Neural cell (in vitro differentiated cells): ENCODE results near the gene LCOR. TPM values are rescaled to one million over a fixed set of nuclear protein-coding genes. Genes with fewer than 3 reads are reported as not detected.

ENCODE experiments used
- H2AFZ ChIP-seq: fragments of 200-600, 300-800 bp; sonication (generic), shearing (Covaris generic); 2 replicates; pipeline ENCODE4 v1.6.0; 2014; ENCODE audit warnings: low read depth, mild to moderate bottlenecking, antibody characterized with exemption, low read length, moderate library complexity
- H3F3A ChIP-seq: fragments of 200-600 bp; shearing (Covaris generic); 2 replicates; pipeline ENCODE4 v1.6.1; 2016; ENCODE audit warnings: mild to moderate bottlenecking, moderate library complexity, mixed read lengths, antibody characterized with exemption, low read length; ENCODE audit not compliant: insufficient read depth, poor library complexity, severe bottlenecking
- H3K27ac ChIP-seq: fragments of 200-600, 300-800 bp; sonication (generic), shearing (Covaris generic); 2 replicates; pipeline ENCODE4 v1.5.1; 2014; ENCODE audit warnings: mild to moderate bottlenecking, low read length, moderate library complexity
- H3K27me3 ChIP-seq: fragments of 300-800, 200-600 bp; sonication (generic), shearing (Covaris generic); 2 replicates; pipeline ENCODE4 v1.6.0; 2014; ENCODE audit warnings: mild to moderate bottlenecking, low read depth, low read length, moderate library complexity; ENCODE audit not compliant: insufficient read depth
- H3K36me3 ChIP-seq: fragments of 300-800, 200-600 bp; sonication (generic), shearing (Covaris generic); 2 replicates; pipeline ENCODE4 v1.5.1; 2014; ENCODE audit warnings: mild to moderate bottlenecking, antibody characterized with exemption, low read length, moderate library complexity; ENCODE audit not compliant: insufficient read depth
- H3K4me2 ChIP-seq: fragments of 300-800, 200-600 bp; sonication (generic), shearing (Covaris generic); 2 replicates; pipeline ENCODE4 v1.6.0; 2014; ENCODE audit warnings: mild to moderate bottlenecking, low read length
- H3K4me3 ChIP-seq: fragments of 300-800, 200-600 bp; sonication (generic), shearing (Covaris generic); 2 replicates; pipeline ENCODE4 v1.5.1; 2014; ENCODE audit warnings: mild to moderate bottlenecking, low read length, moderate library complexity
- H3K79me2 ChIP-seq: fragments of 200-600 bp; shearing (Covaris generic); replicated peaks from 2 replicates; pipeline ENCODE4 v1.6.0; 2014; ENCODE audit warnings: mild to moderate bottlenecking, low read length, moderate library complexity; ENCODE audit not compliant: insufficient read depth
- H3K9ac ChIP-seq: fragments of 300-800, 200-600 bp; sonication (generic), shearing (Covaris generic); 2 replicates; pipeline ENCODE4 v1.6.1; 2016; ENCODE audit warnings: mild to moderate bottlenecking, low read length, mixed read lengths
- H3K9me2 ChIP-seq: fragments of 200-600 bp; shearing (Covaris generic); 2 replicates; pipeline ENCODE4 v1.6.1; 2016; ENCODE audit warnings: mild to moderate bottlenecking, low read length, mixed read lengths; ENCODE audit not compliant: insufficient read depth
- H3K9me3 ChIP-seq: fragments of 200-600, 300-800 bp; sonication (generic), shearing (Covaris generic); 2 replicates; pipeline ENCODE4 v1.6.1; 2016; ENCODE audit warnings: mild to moderate bottlenecking, mixed run types, low read length, moderate library complexity, mixed read lengths
- H4K20me1 ChIP-seq: fragments of 200-600 bp; shearing (Covaris generic); 2 replicates; pipeline ENCODE4 v1.6.1; 2016; ENCODE audit warnings: mild to moderate bottlenecking, mixed run types; ENCODE audit not compliant: insufficient read depth
- SMC3 ChIP-seq: fragments of 450-650 bp; conservative IDR thresholded peaks from 2 replicates; pipeline ENCODE4 v1.6.1; 2014; ENCODE audit warnings: antibody characterized with exemption, mild to moderate bottlenecking, moderate library complexity; ENCODE audit not compliant: poor library complexity
- polyA plus RNA-seq: library from polyadenylated mRNA; depleted of rRNA; stranded (reverse); fragments of >200 nt; gene quantifications from 2 replicates; pipeline ENCODE4 v1.2.3, GENCODE V29; 2014
- small RNA-seq, 3 experiments: library from RNA; depleted of rRNA; stranded (forward); fragments of <200 nt; gene quantifications; one replicate each; pipeline ENCODE3, GENCODE V24; 2012

Gene LCOR
- polyA plus RNA-seq, 1 donor from 2014 or later, result 61.1 TPM

GRCh38 chr10:97043563-97043855, 211.4 kb downstream of the LCOR start:
- TF ChIP-seq SMC3, result no peak
- Histone ChIP-seq H3K79me2 (no peaks in the 10 kb centered on the region), H3F3A (no peaks in the 10 kb centered on the region), H3K27me3 (no peaks in the 10 kb centered on the region), H3K27ac (no peak overlapping the region), H3K9me3 (no peaks in the 10 kb centered on the region), H3K9ac (no peak overlapping the region), H3K9me2 (no peaks in the 10 kb centered on the region), H3K4me3 (no peak overlapping the region), H4K20me1 (no peaks in the 10 kb centered on the region), H3K36me3 (no peaks in the 10 kb centered on the region), H3K4me2 (no peak overlapping the region), H2AFZ (no peak overlapping the region)

Small RNAs within 50 kb of the gene (small RNA-seq; reads per million reads assigned to genes)
- gene HMGN2P35 (0 reads per million in 3 experiments), gene MIR607 (0 to 3.3 (median 1.2) reads per million in 3 experiments)

Other genes with a start within 250 kb of the LCOR start
- gene TM9SF3, start 245.3 kb upstream of the LCOR start, polyA plus RNA-seq, result 66.4 and 73.3 TPM in 2 replicates
- 0.05 TPM in 1 of 2 replicates, not detected in the other for gene PIK3AP1, start 111.8 kb upstream of the LCOR start, polyA plus RNA-seq